Measurements from ENCODE around the gene DOCK4. TPM values are rescaled to one million over a fixed set of nuclear protein-coding genes. Genes with fewer than 3 reads are reported as not detected.

DOCK4 gene
- total RNA-seq, 4 donors from 2014 or later: 6.4 to 20.5 (median 9.7) TPM

- Histone ChIP-seq H3K27me3 (no peaks in the 10 kb centered on the region), H3K36me3 (no peaks in the 10 kb centered on the region), H3K4me1 (peaks cover 30% of the 10 kb centered on the region), H3K9me3 (no peaks in the 10 kb centered on the region), H3K4me3 (no peak overlapping the region), H3K27ac (no peak overlapping the region)
- WGBS: 92% methylated on average over 6 of the region's 6 CpGs
- DNase-seq (ENCODE audit: low spot score in 2 of 2): no peak
- no peak for TF ChIP-seq POLR2AphosphoS5 (IDR thresholded peaks at IDR 0.05)
Observed at GRCh38 chr7:112207765-112208164, 1.6 kb upstream of the DOCK4 start.

GRCh38 chr7:112206991-112207592, 893 bp upstream of the DOCK4 start:
- TF ChIP-seq POLR2A (IDR thresholded peaks at IDR 0.05) (no peak), POLR2AphosphoS5 (IDR thresholded peaks at IDR 0.05) (no peak), CTCF (IDR thresholded peaks at IDR 0.05) (no peak), EP300 (IDR thresholded peaks at IDR 0.05) (no peak)
- peaks cover 30% of the 10 kb centered on the region for H3K4me1 ChIP-seq
- peak overlapping the region; percentile 81 for H3K27ac ChIP-seq
- DNase-seq (ENCODE audit: low spot score in 2 of 2): no peak
- no peaks in the 10 kb centered on the region for H3K9me3 ChIP-seq
- 0% methylated on average over 14 of the region's 14 CpGs for WGBS
- no peaks in the 10 kb centered on the region for H3K36me3 ChIP-seq
- peak overlapping the region; percentile 96 for H3K4me3 ChIP-seq
- no peaks in the 10 kb centered on the region for H3K27me3 ChIP-seq

GRCh38 chr7:112205343-112206237, 609 bp downstream of the DOCK4 start:
- WGBS: under 1% methylated on average over 34 of the region's 69 CpGs
- Histone ChIP-seq H3K36me3 (no peaks in the 10 kb centered on the region), H3K4me1 (peaks cover 30% of the 10 kb centered on the region), H3K27me3 (no peaks in the 10 kb centered on the region), H3K9me3 (no peaks in the 10 kb centered on the region), H3K4me3 (peak overlapping the region; percentile 96), H3K27ac (peak overlapping the region; percentile 72)
- no peak for TF ChIP-seq POLR2AphosphoS5 (IDR thresholded peaks at IDR 0.05)
- TF ChIP-seq POLR2A (IDR thresholded peaks at IDR 0.05): no peak
- no peak for TF ChIP-seq EP300 (IDR thresholded peaks at IDR 0.05)
- TF ChIP-seq CTCF (IDR thresholded peaks at IDR 0.05): no peak
- DNase-seq (ENCODE audit: low spot score in 2 of 2): peak; percentile 80 to 81

- no peak for DNase-seq (ENCODE audit: low spot score in 2 of 2)
- Histone ChIP-seq H3K9me3 (no peaks in the 10 kb centered on the region), H3K4me3 (peak overlapping the region; percentile 96), H3K27me3 (no peaks in the 10 kb centered on the region), H3K36me3 (no peaks in the 10 kb centered on the region), H3K27ac (peak overlapping the region; percentile 72), H3K4me1 (peaks cover 30% of the 10 kb centered on the region)
- TF ChIP-seq CTCF (IDR thresholded peaks at IDR 0.05) (no peak), EP300 (IDR thresholded peaks at IDR 0.05) (no peak), POLR2AphosphoS5 (IDR thresholded peaks at IDR 0.05) (no peak), POLR2A (IDR thresholded peaks at IDR 0.05) (no peak)
- WGBS: under 1% methylated on average over 14 of the region's 14 CpGs
Observed at GRCh38 chr7:112204499-112205342, 1.5 kb downstream of the DOCK4 start.

GRCh38 chr7:112203365-112203739, 2.8 kb downstream of the DOCK4 start:
- no peak for TF ChIP-seq POLR2A (IDR thresholded peaks at IDR 0.05)
- TF ChIP-seq POLR2AphosphoS5 (IDR thresholded peaks at IDR 0.05): no peak
- TF ChIP-seq CTCF (IDR thresholded peaks at IDR 0.05): no peak
- DNase-seq (ENCODE audit: low spot score in 2 of 2): no peak
- peak overlapping the region; percentile 96 for H3K4me3 ChIP-seq
- WGBS: 62% methylated on average over 4 of the region's 4 CpGs
- no peaks in the 10 kb centered on the region for H3K9me3 ChIP-seq
- peaks cover 30% of the 10 kb centered on the region for H3K4me1 ChIP-seq
- H3K36me3 ChIP-seq: no peaks in the 10 kb centered on the region
- no peaks in the 10 kb centered on the region for H3K27me3 ChIP-seq
- H3K27ac ChIP-seq: no peak overlapping the region
